IPS DF 4.7 (cell line): ENCODE measurements around the gene ME3.

Experiments
- DNase-seq: peaks from one replicate; pipeline ENCODE4 v3.0.0-alpha.2; 2013; ENCODE audit warnings: low spot score; ENCODE audit errors: extremely low read depth

ME3 gene

DNA sequence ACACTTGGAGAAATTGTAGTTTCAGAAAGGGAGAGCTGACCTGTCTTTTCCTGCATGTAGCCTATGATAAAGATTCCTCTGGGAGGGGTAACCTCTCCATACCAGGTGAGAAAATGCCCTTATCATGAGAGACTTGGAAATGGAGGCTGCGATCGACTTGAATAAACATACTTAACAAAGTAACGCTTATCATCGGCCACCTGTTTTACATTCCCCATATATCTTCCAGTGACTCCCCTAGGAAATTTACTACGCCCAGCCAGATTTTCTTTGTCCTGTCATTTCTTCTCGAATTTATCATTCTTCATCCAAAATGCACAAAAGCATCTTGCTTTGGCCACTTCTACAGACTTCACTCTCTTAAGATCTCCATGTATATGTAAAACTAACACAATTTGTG is 154.2 kb downstream of the ME3 start:
- DNase-seq = no peak

DNA sequence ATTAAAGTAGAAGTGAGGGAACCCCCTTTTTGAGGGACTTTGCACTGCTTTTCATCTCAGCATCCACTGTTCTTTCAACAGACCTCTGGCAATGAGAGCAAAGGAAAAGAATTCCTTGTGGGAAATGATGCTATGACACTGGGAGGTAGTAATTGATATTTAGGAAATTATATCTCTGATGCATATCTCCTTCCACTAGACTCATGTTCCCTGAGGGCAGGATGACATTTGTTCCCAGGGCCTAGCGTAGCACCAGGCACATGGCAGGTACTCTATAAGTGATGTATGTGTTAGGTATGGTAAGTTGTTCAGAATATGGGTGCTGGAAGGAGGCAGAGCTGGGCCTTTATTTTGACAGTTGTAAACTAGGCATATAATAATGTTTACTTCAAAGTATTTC is 154.9 kb downstream of the ME3 start:
- DNase-seq = no peak

DNA sequence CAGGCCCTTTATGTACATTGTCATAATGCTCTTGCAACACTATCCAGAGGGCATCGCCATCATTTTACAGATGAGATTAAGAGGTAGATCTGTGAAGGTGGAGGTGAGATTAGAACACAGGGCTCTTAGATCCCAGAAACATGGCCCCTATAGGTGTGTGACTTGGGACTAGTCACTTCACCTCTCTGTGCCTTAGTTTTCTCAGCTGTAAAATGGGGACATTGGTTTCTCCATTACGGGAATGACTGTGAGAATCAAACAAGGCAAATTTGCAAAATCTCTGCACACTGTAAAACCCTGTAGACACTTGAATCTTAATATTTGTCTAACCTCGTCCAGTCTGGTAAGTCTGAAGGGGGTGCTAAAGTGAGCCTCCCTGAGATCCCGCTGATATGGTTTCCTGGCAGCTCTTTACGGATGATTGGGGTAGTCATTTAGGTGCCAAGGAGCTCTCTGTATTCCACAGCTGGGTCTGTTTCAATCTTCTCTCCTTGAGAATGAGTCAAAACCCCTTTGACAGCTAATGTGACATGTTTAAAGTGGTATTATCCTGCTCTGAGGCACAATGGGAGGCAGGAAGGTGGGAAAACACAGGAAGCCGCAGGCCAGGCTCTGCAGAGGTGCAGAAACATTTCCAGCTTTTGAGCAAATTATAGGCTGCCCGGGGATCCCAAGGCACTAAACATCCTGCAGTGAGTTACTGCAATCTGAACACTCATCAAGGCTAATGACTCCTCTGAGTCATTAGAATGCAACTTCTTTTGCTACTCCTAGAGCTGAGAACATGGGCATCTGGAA is 156.9 kb downstream of the ME3 start:
- DNase-seq = no peak

DNA sequence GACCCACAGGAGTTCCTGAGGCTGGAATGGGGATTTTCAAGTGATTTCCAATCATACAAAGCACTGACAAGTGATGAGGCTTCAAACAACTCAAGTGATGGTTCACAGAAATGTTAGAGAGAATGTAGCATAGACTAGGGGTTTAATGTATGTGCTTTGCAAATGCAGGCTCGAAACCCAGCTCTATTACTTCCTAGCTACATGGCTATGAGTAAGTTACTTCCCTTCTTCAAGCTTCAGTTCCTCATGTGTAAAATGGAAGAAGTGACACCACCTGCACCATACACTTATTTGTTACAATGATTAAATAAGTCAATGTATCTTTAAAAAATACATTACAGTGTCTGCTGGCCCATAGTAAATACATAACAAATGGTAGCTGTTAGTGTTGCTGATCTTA is 158.0 kb downstream of the ME3 start:
- no peak for DNase-seq

DNA sequence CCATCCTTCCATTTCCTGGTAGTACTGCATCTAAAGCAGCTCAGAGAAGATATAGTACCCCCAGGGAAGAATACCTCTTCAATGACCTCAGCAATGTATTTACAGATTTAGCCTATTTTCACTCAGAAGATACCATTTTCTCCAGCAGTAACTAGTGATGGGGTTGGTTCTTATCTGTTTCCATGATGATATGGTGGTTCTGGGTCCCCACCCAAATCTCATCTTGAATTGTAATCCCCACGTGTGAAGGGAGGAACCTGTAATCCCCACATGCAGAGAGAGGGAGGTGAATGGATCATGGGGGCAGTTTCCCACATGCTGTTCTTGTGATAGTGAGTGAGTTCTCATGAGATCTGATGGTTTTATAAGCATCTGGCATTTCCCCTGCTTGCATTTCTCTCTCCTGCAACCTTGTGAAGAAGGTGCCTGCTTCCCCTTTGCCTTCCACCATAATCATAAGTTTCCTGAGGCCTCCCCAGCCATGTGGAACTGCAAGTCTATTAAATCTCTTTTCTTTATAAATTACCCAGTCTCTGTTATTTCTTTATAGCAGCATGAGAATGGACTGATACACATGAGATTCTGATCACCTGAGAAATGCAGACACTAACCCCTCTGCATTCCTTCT is 158.6 kb downstream of the ME3 start:
- DNase-seq = no peak

DNA sequence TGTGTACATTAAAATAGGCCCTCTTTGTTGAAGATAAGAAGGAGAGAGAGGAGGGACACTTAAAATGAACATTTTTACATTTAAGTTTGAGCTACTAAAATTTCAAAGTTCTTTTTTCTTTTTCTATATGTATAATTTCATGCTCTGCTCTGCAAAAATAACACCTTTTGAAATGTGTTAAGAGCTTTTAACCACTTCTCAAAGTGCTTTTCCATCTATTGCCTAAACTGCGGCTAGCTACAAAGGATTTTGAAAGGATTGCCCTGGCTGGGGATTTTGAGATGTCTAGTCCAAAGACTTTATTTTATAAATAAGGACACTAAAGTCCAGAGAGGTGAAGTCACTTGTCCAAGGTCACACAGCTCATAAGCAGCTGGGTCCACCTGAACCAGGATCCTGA is 159.3 kb downstream of the ME3 start:
- DNase-seq = no peak

DNA sequence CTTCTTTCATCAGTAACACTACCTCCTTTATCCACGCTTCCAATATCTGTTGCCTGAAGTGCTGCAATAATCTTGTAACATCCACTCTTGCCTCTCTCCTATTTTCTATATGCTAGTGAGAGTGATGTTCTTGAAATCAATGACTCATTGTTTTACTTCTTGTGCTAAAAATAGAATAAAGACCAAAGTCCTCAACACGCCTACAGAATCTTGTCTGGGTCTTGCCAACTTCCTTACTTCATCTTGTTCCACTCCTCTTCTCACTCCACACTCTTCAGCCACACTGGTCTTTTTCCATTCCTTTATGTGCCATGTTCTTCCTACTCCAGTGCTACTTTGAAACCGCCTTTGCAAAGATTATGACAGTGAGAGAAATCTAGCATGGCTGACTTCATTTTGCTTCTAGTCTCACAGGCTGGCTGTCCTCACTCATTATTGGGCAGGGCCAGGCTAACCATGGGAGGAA is 161.3 kb downstream of the ME3 start:
- no peak for DNase-seq

DNA sequence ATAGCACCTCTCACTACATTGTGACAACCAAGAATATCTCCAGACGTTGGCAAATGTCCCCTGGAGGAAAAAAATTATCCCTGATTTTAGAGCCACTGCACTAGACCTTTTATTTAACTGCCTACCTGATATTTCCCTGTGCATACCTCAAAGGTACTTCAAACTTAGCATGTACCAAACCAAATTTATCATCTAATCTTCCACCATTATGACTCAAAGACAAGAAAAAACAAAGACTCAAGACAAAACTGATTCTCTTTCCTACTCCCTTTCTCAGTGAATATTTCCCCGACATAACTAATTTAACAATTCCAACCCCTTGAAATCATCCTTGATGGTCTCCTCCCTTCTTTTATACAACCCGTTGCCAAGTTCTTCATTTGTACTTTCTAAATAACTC is 161.7 kb downstream of the ME3 start:
- DNase-seq = no peak

DNA sequence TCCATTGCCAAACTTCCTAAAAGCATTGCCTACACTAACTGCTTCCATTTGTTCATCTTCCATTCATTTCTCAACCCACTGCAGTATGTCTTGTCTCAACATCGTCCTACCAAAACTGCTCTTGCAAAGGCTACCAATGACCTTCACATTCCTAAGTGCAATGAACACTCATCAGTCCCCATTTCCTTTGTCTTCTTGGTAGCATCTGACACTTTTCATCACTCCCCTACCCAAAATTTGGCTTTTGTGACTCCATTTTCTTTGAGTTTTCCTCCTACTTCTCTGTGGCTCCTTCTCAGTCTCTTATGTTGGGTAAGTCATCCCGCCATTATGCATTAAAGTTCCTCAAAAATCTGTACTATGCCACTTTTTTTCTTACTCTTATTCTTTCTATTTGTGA is 162.3 kb downstream of the ME3 start:
- no peak for DNase-seq

DNA sequence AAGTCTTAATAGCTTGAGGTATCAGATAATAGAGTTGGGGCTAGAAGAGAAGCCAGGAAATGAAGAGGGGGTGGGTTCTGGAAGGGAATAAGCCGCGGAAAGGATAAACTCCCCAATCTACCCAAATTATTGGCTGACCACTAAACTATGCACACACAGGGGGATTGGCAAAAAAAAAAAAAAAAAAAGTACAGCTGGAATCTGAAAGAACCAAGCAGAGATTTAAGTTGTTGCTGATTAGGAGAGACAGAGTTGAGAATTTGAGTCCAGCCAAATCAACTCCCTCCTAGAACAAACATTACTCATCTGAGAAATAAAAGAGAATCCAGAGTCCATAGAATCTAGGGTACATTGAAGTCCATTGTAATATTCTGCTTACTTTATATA is 162.8 kb downstream of the ME3 start:
- no peak for DNase-seq

DNA sequence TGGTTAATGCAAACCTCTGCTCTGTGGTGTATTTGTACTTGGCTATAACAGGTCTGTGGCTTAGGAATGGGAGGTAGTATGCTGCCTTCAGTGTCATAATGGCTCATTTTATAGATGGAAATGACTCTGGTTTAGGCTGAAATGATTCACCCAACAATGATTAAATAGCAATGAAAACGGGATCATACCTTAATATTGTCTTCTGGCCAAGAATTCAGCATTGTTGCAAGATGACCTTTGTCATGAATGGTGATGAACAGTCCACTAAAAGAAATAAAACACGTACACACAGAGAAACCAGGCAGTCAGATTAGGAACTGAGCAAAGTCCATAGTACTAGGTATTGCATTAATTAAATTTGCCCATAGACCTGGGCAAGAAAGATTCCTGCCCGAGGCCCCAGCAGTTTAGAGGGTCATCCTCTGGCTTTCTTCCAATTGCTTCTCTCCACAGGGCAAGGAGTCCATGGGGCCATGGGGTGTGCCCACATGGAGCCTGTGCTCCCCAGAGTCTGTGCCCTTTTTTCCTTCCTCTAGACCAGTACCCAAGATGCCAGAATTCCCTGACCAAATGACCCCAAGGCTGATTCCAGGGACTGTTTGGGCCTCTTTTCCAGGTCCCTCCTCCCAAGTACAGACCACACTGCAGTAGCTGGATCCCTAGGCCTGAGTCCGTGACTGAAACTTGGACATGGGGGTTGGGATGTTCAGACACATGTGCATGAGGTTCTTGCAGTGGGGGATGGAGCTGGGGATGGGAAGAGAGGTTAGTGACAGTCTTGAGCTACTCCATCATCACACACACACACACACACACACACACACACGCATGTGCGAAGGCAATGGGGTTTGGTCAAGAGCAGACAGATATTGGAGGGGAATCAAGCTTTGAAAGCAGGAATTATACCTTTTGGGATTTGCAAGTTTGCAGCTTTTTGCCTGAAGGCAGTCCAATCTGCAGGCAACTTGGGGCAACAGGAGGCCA is 163.5 kb downstream of the ME3 start:
- no peak for DNase-seq

DNA sequence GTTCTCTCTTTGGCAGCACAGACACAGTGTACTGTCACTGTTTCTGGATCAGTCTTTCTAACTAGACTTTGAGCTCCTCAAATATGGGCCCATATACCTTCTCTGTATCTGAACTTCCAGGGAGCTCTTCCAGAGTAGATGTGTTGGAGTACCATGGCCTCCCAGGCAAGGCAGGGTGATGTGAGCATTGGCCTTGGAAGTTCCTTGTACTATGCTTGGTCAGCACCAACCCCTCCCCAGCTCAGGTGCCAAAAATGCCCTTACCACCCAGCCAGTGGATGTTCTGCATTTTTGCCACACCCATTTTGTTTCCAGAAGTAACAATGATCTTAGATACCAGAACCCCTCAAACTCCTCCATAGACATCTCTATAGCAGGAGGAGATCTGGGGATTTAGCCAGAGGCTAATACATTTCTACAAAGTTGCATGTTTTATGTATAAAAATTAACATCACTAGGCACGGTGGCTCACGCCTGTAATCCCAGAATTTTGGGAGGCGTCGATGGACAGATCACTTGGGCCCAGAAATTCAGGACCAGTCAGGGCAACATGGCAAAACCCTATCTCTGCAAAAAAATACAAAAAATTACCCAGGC is 165.1 kb downstream of the ME3 start:
- no peak for DNase-seq

DNA sequence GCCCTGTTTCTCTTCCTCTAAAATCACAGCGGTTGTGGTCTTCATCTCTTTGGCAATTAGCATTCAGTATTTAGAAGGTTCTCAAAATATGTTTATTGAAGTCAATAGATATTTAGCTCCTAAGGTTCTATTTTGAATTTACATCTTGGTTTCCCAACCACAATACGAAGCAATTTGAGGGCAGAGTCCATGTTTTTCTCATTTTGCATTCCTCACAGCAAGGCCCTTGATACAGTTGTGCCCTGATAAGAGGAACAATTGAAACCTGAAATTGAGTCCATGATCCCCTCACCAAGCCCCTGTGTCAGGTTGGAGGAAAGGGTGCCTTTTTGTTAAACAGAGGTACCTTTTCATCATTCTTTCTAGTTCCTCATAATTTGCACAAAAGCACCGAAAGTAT is 166.2 kb downstream of the ME3 start:
- no peak for DNase-seq

DNA sequence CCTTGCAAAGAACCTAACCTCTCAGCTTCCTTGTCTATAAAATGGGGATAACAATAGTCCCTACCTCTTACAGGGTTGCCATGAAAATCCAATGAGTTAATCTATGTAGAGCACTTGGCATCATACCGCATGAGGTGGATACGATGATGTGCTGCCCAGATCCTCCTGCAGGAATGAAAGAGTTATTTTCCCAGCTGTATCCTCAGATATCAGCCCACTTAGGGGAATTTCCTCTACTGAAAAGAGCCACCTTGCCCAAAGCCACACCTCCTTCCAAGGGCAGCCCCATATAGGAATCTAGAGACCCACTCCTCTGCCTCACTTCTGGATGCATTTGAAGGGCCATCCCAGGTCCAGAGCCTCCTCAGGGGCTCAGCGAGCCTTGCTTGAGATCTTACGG is 169.3 kb downstream of the ME3 start:
- no peak for DNase-seq

DNA sequence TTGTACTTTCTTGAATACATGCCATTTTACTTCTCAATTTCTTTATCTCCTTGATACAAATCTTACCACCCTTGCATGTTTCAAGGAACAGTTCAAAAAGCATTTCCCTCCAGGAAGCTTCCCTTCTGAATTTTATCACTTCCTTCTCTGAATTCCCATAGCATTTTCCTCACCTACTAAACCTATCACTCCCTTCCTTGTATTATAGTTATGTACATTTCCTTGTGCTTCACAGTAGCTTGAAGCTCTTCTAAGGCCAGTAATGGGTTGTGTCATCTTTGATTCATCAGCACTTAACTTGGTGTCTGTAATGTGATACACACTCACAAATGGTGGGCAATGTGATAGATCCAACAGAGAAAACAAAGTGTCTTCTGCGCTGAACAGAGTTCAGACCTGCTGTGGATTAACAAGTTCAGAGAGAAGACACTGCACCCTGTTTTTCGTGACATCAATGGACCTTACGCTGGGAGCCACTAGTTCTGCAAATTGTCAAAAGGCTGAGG is 170.2 kb downstream of the ME3 start:
- no peak for DNase-seq

DNA sequence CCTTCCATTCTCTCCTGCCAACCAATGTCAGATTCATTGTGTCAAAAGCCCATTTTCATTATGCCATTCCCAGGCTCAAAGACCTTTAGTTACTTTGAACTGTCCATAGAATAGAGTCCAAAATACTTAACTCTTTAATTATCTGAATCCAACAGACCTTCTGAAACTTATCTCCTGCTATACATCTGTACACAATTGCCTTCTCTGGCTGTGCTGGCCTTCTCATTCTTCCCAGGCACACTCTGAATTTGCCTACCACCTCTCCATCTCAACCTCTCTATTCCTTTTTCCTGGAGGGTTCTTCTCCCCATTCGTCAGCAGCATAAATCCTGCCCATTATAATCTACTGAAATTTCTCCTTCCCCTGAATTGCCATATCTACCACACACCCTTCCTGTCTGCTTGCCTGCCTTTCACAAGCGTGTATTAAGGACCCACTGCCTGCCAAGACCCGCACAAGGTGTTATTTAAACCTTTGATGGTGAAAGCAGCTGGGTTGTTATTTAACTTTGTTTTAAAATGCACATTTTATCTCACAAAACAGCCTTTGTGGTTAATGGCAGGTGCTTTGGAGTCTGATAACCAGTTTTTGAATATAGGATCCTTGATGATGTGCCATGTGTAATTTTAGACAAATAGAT is 171.8 kb downstream of the ME3 start:
- DNase-seq = no peak

DNA sequence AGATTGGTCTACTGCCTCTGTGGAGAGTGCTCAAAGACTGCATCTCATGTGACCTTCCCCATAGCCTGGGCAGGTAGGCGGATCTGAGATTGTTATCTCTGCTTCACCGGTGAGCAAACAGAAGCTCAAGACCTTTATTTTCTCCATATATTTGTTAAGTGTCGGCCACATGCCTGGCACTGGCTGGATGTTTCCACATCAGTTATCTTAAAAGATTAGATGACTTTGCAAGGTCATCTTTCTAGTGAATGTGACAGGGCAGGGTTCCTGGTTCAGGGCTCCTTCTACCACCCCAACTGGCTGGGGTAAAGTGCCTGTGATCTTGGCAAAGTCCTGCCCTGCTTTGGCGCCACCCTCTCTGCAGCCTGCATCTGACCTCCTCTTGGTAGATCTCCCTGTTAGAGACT is 172.7 kb downstream of the ME3 start:
- DNase-seq = no peak

DNA sequence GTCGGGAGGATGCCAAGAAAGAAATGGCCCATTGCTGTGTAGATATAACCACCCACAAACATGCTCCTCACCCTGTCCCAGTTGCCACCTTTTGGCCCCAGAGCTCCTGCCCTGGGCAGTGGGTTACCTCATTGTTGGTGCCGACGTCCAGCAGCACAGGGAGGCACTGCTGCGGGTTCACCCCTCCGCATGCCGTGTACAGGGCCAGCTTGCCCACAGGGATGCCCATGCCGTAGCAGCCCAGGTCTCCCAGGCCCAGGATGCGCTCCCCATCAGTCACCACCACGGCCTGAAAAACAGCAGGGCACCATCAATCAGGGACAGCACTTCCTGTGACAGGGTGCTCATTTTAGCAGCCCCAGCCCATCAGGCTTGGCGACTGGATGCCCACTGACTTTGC is 174.6 kb downstream of the ME3 start:
- DNase-seq = no peak

DNA sequence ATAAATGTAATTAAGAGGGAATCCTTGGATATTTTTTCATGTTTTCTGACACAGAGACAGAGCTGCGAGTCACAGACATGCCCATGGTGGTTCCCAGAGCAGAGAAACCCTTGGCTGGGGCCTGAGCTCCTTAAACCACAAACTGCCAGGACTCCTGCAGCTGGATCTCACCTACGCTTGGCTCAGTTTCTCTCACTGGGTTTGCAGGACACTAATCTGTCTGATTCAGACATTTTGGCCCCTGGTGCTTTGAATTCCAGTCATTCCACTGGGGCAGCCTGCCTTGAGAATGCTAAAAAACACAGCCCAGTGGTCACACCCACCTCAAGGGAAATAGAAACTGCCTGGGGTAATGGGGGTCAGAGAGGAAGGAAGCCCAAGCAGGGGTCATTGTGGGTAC is 175.1 kb downstream of the ME3 start:
- DNase-seq = no peak

DNA sequence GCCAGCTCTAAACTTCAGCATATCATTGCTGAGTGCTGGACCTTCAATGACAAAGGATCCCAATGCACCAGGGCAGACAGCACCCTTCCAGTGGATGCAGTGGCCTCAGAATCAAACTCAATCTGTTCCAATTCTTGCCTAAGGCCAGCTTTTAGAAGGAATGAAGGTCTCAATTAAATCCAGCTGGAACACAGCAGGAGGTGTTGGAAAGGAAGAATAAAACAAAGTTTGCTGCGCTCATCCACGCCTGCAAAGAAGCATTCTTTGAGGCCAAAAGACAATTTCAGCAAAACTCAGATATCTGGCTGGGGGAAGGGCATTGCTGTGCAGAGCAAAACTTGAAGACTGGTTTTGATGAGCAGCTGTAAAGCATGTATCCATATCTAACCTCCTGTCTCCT is 177.1 kb downstream of the ME3 start:
- DNase-seq = no peak
